ENCODE measurements around the gene DIO1.

Gene DIO1

DNA sequence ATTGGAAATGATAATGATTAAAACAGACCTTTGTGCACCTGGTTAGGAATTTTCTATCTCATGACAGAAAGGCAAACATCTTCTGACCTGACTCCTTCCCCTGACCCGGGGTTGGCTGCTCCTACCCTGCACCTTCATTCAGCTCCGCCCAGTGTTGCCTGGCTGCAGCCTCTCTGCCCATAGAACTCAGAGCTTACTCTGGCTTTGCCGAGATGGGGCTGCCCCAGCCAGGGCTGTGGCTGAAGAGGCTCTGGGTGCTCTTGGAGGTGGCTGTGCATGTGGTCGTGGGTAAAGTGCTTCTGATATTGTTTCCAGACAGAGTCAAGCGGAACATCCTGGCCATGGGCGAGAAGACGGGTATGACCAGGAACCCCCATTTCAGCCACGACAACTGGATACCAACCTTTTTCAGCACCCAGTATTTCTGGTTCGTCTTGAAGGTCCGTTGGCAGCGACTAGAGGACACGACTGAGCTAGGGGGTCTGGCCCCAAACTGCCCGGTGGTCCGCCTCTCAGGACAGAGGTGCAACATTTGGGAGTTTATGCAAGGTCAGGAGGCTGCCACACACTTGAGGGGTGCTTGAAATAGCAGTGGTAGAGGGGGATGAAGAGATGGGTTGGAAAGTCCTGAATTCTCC lies at the start of gene DIO1:
Gene DIO1, plus strand, starts transcription at position 189 of the 638 bp plus-strand sequence. Its CDS starts 24 bp downstream, at position 213.
- no peak for DNase-seq (ENCODE audit: low read depth)
- TF ChIP-seq CTCF (IDR thresholded peaks at IDR 0.05; ENCODE audit: insufficient read depth, low read depth, low read length, missing control alignments), result no peak
- H3K4me3 ChIP-seq (ENCODE audit: low read depth, low read length), result no peak within 1 kb of the TSS

DNA sequence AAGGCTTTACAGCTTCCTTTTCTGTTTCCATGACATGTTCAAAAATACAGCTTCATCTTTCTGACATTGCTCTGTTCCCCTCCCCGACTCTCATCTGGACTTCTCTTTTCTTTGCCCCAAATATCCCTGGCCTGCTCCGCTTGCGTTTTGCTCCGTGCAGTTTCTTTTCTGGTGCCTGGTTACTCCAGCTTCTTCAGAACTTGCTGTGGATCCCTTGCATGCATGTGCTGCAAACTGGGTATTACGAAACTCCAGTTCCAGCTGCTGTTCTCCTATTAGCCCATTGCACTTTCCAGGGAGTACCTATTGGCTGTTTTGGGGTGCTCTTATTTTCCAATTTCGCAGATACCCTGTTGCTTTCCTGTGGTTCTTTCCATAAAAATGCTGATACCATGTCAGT lies 46.0 kb upstream of the DIO1 start:
- no peak for DNase-seq (ENCODE audit: low read depth)
- TF ChIP-seq CTCF (IDR thresholded peaks at IDR 0.05; ENCODE audit: insufficient read depth, low read depth, low read length, missing control alignments), result no peak
- H3K4me3 ChIP-seq (ENCODE audit: low read depth, low read length), result no peak overlapping the region

GRCh38 chr1:53850082-53850673 lies 43.8 kb upstream of the DIO1 start:
- H3K4me3 ChIP-seq (ENCODE audit: low read depth, low read length), result no peak overlapping the region
- TF ChIP-seq CTCF (IDR thresholded peaks at IDR 0.05; ENCODE audit: insufficient read depth, low read depth, low read length, missing control alignments), result no peak
- no peak for DNase-seq (ENCODE audit: low read depth)

GRCh38 chr1:53851571-53852285 lies 42.3 kb upstream of the DIO1 start:
- no peak for TF ChIP-seq CTCF (IDR thresholded peaks at IDR 0.05; ENCODE audit: insufficient read depth, low read depth, low read length, missing control alignments)
- DNase-seq (ENCODE audit: low read depth), result no peak
- H3K4me3 ChIP-seq (ENCODE audit: low read depth, low read length), result no peak overlapping the region

- peak; percentile 84 for TF ChIP-seq CTCF (IDR thresholded peaks at IDR 0.05; ENCODE audit: insufficient read depth, low read depth, low read length, missing control alignments)
- H3K4me3 ChIP-seq (ENCODE audit: low read depth, low read length), result no peak overlapping the region
- DNase-seq (ENCODE audit: low read depth), result peak; percentile 66
Observed at GRCh38 chr1:53860967-53861411, 33.0 kb upstream of the DIO1 start.

- no peak for TF ChIP-seq CTCF (IDR thresholded peaks at IDR 0.05; ENCODE audit: insufficient read depth, low read depth, low read length, missing control alignments)
- DNase-seq (ENCODE audit: low read depth), result no peak
- no peak overlapping the region for H3K4me3 ChIP-seq (ENCODE audit: low read depth, low read length)
Observed at GRCh38 chr1:53862507-53862906, 31.5 kb upstream of the DIO1 start.

Measured in GM12865 (cell line).